Kidney capillary endothelial cell (primary cell): ENCODE data around the gene PTPRN2.
A peak's percentile ranks its signal among the peaks of the same experiment; 100 is the strongest.
"Not testable (repeated sequence)": the region's sequence is repeated elsewhere in the genome, so short reads cannot be mapped to it uniquely, and the experiment has no call there.

Experiments used
- DNase-seq: peaks from one replicate; pipeline ENCODE4 v3.0.0-alpha.2; 2018; ENCODE audit warnings: low spot score

Gene PTPRN2

DNA sequence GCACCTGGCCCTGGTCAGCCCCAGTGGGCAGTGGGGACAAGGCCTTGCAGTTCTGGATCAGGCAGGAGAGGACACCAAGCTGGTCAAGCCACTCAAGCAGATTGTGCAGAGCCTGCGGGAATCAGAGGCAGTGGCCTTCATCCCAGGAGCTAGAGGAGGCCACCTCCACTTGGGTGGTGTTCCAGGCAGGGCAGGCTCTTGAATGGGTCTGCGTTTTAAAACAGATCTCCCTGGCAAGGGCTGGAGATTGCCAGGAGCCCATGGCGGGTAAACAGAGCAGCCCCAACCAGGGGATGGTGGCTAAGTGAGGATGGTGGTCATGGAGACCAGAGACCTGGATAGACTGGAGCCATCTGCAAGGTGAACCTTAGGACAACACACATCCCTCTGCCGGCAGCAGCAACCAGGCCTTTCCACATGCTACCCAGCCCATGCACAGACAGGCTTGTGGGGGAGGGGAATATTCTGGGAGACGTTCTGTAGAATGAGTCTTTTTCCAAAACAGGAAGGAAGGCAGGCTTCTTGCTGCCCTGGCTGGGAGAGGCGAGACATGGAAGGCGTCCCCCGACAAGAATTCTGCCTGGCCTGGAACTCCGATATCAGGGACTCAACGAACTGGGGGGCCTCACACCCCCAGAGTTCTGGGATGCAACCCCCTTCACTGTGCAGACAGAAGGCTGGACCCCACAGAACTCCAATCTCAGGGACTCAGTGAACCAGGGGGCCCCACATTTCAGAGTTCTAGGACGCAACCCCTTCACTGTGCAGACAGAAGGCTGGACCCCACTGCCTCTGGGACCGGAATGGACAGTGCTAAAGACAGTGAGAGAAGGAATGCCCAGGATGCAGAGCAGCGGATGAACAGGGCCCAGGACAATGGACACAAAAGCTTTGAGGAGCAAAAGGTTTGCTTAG, 264.8 kb downstream of the PTPRN2 start:
- DNase-seq = peak; percentile 21

DNA sequence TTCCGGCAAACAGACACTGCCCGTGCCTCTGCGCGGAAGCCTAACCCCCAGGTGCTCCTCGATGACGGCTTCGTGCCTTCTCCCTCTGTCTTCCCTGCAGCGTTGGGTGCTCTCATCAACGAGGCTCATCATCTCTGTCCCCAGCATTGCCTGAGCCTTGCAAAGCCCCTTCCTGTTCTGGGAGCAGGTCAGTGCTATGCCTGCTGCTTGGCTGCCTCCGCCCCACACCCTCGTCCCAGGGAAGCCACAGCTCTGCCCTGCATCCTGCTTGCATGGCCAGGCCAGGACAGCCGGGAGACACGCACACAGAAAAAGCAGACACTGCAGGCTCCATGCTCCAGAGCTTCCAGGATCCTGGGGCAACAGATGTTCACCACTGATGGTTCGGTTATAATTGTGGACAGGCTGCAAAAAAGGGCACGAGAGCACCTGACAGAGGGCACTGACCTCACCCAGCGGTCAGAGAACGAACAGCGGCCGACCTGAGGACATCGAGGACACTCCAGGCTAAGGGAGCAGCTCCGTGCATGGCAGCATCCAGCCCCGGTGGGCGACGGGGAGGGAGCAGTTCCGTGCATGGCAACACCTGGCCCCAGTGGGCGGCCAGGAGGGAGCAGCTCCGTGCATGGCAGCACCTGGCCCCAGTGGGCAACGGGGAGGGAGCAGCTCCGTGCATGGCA, 265.5 kb downstream of the PTPRN2 start:
- no peak for DNase-seq

DNA sequence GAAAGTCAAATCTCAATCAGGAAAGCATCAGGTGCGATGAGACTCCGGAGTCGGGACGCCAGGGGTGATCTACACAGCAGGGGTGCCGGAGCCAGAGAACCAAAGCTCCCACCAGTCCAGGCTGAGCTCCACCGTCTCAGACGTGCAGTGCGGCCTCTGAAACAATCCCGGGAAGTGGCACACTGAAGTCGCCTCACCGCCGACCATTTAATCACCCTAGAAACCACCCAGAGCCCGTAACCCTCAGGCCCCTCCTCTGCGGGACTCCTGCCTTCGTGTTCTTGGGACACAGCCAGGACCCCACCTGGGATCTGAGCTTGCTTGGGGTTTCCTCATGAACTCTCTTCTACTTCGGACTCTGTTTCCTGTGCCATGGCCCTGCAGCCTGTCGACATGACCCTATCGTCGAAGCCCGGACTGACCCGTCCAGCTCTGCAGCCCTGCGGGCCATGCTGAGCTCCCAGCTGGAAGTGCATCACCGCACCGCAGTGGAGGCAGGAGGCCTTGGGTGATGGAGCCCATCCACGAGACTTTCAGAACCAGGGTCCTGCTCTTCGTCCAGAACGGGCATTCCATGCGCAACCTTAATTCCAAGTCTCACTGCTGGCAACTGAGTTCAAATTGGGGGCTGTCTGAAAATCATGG, 266.4 kb downstream of the PTPRN2 start:
- no peak for DNase-seq

DNA sequence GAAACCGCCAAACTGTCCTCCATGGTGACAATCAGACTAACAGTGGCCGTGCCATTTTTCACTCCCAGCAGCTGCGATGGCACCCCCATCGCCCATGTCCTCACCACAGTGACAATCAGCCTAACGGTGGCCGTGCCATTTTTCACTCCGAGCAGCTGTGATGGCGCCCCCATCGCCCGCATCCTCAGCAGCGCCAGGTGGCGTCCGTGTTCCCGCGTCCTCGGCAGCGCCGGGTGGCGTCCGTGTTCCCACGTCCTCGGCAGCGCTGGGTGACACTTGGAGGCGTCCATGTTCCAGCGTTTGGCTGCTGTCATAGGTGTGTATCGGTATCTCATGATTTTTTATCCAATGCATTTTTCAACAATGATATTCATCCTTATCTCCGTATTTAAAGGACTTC, 267.3 kb downstream of the PTPRN2 start:
- no peak for DNase-seq

DNA sequence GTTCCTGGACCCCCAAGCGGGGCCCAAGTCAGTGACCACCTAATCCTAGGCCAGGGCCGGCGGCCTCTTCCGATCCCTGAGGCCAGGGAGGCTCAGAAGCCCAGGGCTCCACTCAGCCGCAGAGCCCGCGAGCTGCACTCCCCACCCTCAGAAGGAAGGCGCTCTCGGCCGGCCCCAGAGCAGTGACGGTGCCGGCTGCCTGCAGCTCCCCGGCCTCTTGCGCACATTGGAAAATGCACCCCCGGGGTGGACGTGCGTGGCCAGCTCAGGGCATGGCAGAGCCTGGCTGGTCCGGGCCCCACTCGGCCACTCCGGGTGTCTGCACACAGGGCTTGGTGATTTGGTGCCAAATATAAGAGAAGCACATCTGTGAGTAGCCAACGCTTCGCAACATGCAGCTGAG, 269.1 kb downstream of the PTPRN2 start:
- DNase-seq = no peak

DNA sequence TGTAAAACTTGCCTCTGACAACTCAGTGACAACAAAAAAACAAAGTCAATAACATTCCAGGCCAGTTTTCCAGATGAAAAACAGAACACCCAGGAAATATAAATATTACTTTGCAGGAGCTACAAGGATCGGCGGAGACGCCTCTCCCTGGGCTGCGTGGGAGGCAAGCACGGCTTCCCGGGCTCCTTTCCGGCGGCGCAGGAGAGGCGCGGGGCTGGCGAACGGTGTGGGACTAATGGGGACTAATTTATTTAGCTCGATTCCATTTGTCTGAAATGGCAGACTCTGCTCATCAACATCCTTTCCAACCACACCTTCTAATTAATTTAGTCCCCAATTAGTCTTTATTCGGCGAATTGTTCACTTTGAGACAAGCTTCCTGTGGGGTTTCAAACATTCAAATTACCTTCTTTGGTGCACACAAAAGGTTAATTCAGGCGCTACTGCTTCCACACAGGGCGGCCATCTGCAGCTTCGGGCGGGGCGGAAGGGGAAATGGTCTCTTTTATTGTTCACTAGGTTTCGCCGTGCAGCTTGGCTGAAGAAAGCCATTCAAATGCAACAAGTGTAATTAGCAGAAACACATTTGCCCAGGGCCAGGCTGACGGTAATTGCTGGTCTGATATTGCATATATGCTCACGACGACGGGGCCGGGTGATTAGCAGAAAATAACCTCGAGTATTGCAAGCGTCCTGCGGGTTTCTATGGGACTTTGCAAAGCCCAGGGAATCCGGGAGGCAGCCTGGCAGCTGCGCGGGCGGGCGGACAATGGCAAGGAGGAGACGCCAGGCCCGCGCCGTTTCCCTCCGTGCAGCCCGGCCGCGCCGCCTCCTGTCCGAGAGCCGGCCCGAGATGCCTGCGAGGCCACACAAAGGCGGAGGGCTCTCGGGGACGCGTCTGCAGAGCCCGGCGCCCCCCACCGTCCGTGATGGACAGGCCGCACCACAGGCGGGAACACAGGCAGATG, 270.1 kb downstream of the PTPRN2 start:
- DNase-seq = peak; percentile 24

DNA sequence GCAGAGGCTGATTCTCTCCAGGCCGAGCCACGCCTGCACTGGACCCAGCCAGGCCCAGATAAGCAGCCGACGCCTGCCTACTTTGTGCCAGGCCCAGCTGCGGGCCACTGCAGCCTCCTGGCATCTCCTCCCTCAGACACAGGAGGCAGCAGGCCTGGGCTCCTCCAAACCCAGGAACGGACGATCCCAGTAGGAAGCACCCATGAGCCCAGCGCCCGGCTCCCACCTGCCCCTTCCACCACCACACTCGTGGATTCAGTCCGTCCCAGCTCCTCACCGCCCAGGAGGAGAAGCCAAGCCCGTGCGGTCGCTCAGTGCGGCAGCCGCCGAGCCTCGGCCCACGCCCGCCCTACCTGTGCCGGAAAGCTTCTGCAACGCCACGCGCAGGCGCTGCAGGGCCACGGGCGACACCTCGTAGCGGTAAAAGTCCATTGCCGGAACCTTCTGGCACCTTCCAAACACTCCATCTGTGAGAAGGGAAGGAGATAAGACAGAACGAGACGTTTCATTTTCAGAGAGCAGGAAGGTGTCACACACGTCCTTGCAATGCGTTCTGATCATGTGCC, 271.1 kb downstream of the PTPRN2 start:
- DNase-seq = no peak

DNA sequence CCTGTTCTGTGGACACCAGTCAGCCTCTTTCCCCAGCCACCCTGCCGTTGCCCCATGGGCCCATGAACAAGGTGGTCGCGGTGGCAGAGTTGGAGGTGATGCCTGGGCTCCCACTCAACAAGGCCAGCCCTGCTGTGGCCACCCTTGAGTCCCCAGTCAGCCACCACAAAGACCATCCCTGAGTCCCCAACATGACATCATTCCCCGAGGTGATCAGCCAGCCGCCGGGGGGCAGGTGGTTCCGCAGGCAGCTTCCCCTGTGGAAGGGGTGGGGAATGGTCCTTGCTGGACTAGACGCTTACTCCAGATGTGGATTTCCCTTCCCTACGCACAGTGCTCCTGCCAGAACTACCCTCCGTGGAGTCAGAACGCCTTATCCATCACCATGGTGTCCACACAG, 271.7 kb downstream of the PTPRN2 start:
- no peak for DNase-seq

DNA sequence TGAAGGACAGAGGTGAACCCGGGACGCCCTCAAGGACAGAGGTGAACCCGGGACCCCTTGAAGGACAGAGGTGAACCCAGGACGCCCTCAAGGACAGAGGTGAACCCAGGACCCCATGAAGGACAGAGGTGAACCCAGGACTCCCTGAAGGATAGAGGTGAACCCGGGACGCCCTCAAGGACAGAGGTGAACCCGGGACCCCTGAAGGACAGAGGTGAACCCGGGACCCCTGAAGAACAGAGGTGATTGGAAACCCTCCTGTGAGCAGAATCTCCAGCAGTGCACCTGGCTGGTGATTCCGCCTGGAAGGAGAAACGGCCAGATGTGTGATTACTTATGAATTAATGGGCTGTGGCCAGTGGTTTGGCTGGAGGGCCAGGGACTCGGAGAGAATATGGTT, 272.3 kb downstream of the PTPRN2 start:
- DNase-seq = no peak

DNA sequence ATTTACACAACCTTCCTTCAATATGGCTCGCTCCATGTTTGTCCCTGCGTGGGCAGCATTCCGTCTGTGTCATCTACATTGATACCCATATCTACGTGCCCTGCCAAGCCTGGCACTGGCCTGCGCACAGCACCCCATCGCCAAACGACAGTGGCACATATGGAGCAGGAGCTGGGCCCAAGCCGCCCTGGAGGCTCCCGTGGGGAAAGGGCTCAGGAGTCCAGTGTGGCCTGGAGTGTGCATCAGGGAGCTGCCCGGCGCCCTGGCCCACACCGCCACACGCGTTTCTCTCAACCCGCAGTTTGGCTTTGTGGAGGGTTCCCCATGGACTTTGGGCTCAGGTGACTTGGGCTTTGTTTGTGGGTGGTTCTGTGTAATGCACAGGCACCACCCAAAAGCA, 273.2 kb downstream of the PTPRN2 start:
- DNase-seq = no peak

DNA sequence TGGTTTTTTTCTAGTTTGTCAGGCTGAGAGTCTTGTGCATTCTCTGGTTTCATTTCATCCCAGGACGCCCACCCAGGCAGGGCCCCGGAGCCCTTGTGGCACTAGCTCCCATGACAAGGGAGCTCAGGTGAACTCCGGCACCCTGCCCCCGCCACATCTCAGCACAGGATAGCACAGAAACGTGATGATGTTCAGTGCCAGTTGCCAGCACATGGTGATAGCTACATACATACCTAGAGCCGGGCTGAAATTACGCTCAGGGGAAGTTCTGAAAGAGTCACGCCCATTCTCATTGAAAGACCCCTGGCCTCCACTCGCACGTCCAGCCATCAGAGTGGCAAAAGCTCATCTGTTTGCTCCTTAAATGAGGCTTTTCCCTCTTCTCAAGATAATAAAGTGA, 273.7 kb downstream of the PTPRN2 start:
- no peak for DNase-seq

DNA sequence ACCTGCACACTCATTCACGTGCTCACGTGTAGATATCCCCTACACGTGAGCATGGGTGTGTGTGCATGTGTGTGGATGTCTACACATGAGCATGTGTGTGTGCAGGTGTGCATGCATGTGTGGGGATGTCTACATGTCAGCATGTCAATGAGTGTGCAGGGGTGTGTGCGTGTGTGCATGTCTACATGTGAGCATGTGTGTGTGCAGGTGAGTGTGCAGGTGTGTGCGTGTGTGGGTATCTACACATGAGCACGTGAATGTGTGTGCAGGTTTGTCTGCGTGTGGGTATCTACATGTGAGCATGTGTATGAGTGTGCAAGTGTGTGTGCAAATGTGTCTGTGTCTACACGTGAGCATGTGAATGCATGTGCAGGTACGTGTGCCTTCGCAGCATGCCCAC, 274.8 kb downstream of the PTPRN2 start:
- no peak for DNase-seq

DNA sequence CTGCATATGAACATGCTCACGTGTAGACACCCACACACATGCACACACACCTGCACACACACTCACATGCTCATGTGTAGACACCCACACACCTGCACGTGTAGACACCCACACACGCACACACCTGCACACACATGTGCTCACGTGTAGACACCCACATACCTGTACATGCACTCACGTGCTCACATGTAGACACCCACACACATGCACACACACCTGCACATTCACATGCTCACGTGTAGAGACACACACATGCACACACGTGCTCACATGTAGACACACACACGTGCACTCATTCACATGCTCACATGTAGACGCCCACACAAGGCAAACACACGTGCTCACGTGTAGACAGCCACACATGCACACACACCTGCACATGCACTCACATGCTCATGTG, 275.8 kb downstream of the PTPRN2 start:
- DNase-seq = no peak

DNA sequence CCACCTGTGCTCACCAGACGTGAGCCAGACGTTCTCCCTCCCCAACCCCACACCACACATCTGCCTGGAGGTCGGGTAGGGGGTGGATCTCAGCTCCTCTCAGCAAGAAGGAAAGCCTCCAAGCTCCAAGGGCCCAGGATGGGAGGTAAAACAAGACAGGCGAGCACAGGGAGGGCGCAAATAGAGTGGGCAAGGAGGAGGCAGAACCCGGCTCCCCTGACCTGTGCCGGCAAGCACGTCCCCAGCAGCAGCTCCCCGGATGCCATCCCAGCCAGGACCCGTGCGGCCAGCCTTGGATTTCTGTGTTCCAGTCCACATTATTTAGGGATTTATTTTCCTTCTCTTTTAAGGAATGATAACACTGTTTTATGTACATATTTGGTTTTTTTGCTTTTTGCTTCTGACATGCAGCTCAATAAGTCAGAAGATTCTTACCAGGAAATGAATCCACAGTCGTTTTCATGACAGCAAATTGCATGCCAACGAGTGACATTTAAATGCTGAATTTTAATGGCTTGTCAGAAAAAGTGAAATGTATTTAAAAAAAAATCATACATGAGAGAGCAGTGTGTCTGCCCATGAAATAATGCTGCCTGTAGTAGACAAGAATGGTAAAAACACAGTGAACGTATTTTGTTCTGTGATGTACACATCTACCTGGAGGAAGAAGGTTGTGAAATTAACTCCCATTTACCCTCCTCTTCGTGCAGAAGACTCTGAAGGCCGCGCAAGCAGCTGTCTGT, 276.5 kb downstream of the PTPRN2 start:
- DNase-seq = no peak

DNA sequence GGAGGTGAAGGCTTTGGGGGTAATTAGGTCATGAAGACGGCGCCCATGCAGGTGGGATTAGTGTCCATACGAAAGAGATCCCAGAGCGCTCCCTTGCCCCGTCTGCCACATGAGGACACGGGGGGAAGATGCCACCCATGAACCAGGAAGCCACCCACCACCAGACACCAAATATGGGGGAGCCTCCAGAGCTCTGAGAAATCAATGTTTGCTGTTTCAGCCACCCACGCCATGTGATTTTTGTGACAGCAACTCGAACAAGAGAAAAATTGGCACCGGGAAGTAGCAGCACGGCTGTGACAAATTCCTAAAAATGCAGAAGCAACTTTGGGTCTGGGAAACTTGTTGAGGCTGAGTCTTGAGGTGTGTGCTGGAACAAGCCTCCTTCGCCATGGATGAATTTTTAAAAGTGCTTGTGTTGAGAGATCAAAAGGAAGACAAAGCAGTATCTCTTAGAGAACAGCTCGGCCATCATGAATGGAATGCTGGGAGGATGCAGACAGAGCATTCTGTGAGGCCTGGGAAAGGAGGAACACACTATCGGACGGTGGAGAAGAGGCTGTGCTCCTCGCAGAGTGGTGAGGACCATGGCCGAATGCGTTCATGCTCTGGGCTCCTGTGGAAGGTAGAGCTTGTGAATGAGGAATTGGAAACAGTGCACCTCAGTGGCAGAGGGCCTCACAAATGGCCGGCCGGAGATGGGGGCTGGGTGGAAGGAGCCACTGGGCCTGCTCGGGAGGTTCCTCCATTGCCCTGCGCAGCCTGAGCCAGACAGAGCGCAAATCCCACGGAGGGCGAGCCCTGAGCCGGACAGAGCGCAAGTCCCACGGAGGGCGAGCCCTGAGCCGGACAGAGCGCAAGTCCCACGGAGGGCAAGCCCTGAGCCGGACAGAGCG, 277.5 kb downstream of the PTPRN2 start:
- no peak for DNase-seq

DNA sequence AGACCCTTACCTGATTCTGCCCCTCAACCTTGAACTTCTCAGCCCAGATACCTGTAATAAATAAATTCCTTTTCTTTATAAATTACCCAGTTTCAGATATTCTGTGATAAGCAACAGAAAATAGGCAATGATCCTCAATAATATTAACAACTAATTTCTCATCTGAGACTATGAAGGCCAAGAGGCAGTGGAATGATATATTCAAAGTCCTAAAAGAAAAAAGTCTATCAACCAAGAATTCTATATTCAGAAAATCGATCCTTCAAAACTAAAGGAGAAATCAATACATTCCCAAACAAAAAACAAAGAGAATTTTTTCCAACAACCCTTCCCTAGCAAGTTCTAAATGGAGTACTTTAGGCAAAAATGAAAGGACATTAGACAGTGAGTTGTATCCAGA, 279.6 kb downstream of the PTPRN2 start:
- no peak for DNase-seq

DNA sequence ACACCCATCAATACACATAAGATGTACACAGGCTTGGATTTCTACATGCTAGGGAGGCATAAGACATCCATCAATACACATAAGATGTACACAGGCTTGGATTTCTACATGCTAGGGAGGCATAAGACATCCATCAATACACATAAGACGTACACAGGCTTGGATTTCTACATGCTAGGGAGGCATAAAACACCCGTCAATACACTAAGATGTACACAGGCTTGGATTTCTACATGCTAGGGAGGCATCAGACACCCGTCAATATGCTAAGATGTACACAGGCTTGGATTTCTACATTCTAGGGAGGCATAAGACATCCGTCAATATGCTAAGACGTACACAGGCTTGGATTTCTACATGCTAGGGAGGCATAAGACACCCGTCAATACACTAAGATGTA, 283.6 kb downstream of the PTPRN2 start:
- not testable (repeated sequence) for DNase-seq

DNA sequence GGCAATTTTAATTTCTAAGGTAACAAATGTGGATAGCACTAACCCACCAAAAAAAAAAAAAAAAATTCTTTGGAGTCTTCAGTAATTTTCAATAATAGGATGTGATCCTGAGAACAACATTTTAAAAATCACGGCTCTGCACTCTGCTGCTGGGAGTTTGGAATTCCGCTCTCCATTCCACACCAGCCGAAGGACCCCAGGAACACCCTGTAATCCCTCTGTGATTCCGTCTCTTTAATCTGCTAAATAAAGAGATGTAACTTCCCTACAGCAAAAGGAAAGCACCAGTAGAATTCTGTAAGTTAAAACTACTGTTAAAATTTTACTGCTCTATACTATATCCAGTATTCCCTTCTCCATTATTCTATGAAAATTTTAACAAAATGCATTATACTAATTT, 284.5 kb downstream of the PTPRN2 start:
- DNase-seq = no peak

DNA sequence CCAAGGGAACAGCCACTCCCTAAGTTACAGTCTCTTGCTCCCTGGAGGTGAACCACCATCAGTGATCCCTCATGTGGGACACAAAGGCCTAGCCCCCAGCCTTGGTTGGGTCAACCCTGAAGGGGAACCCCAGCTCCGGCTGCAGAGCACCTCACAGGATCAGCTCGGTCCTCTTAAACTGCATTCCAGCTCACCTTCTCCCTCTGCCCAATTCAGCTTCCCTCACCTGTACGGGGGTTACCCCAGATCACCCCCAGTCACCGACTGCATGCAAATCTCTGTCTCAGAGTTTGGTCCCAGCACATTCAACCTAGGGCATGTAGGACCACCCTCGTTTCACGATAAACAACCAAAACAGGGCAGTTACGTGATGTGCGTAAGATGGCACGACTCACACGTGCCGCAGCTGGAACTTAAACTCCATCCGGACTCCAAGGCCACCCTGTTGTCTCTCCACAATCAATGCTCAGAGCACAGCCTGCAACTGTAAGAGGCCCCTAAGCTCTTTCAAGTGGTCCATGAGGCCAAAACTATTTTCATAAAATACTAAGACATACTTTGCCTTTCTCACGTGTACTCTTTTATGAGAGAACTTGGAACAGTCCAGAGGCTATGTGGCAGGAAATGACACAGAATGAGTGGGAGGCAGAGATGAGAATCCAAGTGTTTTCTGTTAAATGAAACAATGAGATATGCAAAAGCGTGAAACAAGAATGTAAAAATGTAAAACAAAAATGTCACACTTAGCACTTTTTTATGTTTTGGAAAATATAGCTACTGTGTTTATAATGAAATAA, 285.2 kb downstream of the PTPRN2 start:
- DNase-seq = peak; percentile 34
